B cell (primary cell): Measurements from ENCODE around the gene RNF187. TPM values are rescaled to one million over a fixed set of nuclear protein-coding genes. Genes with fewer than 3 reads are reported as not detected.

Experiments used
- ATAC-seq: fragments of 200-7000 bp; cut with Tn5 transposase; one replicate; pipeline ENCODE4 v1.10.0; 2021; ENCODE audit warnings: low read depth, mild to moderate bottlenecking, moderate number of reproducible peaks, moderate library complexity
- CTCF ChIA-PET: fragments of 350-600 bp; sonication (Branson Sonifier 250); formaldehyde crosslinking; loops from one replicate; lab custom pipeline; 2021; ENCODE audit warnings: antibody characterized with exemption, inconsistent platforms; lab: Charles Lee
- POLR2A ChIA-PET: fragments of 350-600 bp; sonication (Branson Sonifier 250); formaldehyde crosslinking; loops from one replicate; lab custom pipeline; 2021; ENCODE audit warnings: antibody characterized with exemption; lab: Charles Lee
- DNase-seq: peaks from one replicate; pipeline ENCODE4 v3.0.0; 2013
- H2AFZ ChIP-seq: 2 replicates; pipeline ENCODE4 v1.6.1; 2012; ENCODE audit warnings: mild to moderate bottlenecking, low read depth, low read length; ENCODE audit not compliant: insufficient read depth, poor library complexity, severe bottlenecking
- H3K27ac ChIP-seq, 2 donors: 1 replicate in 1 of 2; 2 replicates in 1 of 2; pipeline ENCODE4 v1.5.1; 2012 to 2013; ENCODE audit warnings: low read length in 2 of 2, mild to moderate bottlenecking in 2 of 2, moderate library complexity in 1 of 2
- H3K27me3 ChIP-seq, 4 experiments: fragments of 200-600 bp in 1 of 4; sonication (generic) in 1 of 4; replicated peaks in 1 of 4; 1 replicate in 2 of 4; 2 replicates in 2 of 4; pipeline versions ENCODE4 v1.6.1 to v1.7.0; 2013 to 2016; ENCODE audit warnings: low read length in 3 of 4, mild to moderate bottlenecking in 2 of 4, mixed read lengths in 1 of 4, moderate library complexity in 1 of 4; ENCODE audit not compliant: insufficient read depth in 4 of 4, control insufficient read depth in 3 of 4; ENCODE audit errors: control extremely low read depth in 1 of 4
- H3K36me3 ChIP-seq, 2 experiments: replicated peaks in 1 of 2; 1 replicate in 1 of 2; 2 replicates in 1 of 2; pipeline versions ENCODE4 v1.6.1 to v1.7.1; 2013; ENCODE audit warnings: low read length in 1 of 2; ENCODE audit not compliant: insufficient read depth in 2 of 2, control insufficient read depth in 1 of 2; ENCODE audit errors: control extremely low read depth in 1 of 2, extremely low read depth in 1 of 2
- H3K4me1 ChIP-seq, 2 donors: fragments of 200-600 bp in 1 of 2; sonication (generic) in 1 of 2; 1 replicate in 1 of 2; 2 replicates in 1 of 2; pipeline versions ENCODE4 v1.5.1 to v1.6.1; 2013 to 2017; ENCODE audit warnings: low read length in 2 of 2; ENCODE audit not compliant: control insufficient read depth in 2 of 2, insufficient read depth in 2 of 2
- H3K4me2 ChIP-seq: replicated peaks from 2 replicates; pipeline ENCODE3; 2012; ENCODE audit warnings: mild to moderate bottlenecking, low read depth, low read length; ENCODE audit not compliant: poor library complexity, severe bottlenecking
- H3K4me3 ChIP-seq, 5 experiments: fragments of 200-600 bp in 1 of 5; sonication (generic) in 1 of 5; 1 replicate in 3 of 5; 2 replicates in 2 of 5; pipeline versions ENCODE4 v1.5.1 to v1.7.0; 2011 to 2016; ENCODE audit warnings: low read length in 4 of 5, mild to moderate bottlenecking in 4 of 5, low read depth in 2 of 5, control low read depth in 1 of 5, moderate library complexity in 1 of 5; ENCODE audit not compliant: insufficient read depth in 1 of 5; ENCODE audit errors: control extremely low read depth in 1 of 5, extremely low read depth in 1 of 5
- H3K79me2 ChIP-seq: fragments of 200-600 bp; sonication (generic); one replicate; pipeline ENCODE4 v1.6.0; 2016; ENCODE audit warnings: low read length; ENCODE audit not compliant: control insufficient read depth, insufficient read depth
- H3K9ac ChIP-seq: fragments of 200-600 bp; sonication (generic); 2 replicates; pipeline ENCODE4 v1.6.1; 2017; ENCODE audit warnings: mild to moderate bottlenecking, low read length, moderate library complexity
- H3K9me3 ChIP-seq, 3 donors: one replicate each; pipeline versions ENCODE4 v1.6.1 to v1.7.1; 2013; ENCODE audit warnings: low read length in 2 of 3; ENCODE audit not compliant: control insufficient read depth in 2 of 3, insufficient read depth in 1 of 3; ENCODE audit errors: control extremely low read depth in 1 of 3
- H4K20me1 ChIP-seq: 2 replicates; pipeline ENCODE4 v1.6.0; 2012; ENCODE audit warnings: mild to moderate bottlenecking, low read length; ENCODE audit not compliant: insufficient read depth, control insufficient read depth, poor library complexity, severe bottlenecking
- H3K27ac Mint-ChIP-seq: one replicate; pipeline ENCODE4 v1.8.0; 2021; ENCODE audit warnings: mixed read lengths
- H3K27me3 Mint-ChIP-seq: one replicate; pipeline ENCODE4 v1.8.0; 2021; ENCODE audit warnings: mixed read lengths
- H3K4me1 Mint-ChIP-seq: one replicate; pipeline ENCODE4 v1.8.0; 2021; ENCODE audit warnings: mixed read lengths
- H3K4me3 Mint-ChIP-seq: one replicate; pipeline ENCODE4 v1.8.0; 2021; ENCODE audit warnings: mixed read lengths
- H3K9me3 Mint-ChIP-seq: one replicate; pipeline ENCODE4 v1.8.0; 2022; ENCODE audit warnings: mixed read lengths; ENCODE audit not compliant: insufficient read depth
- CTCF ChIP-seq: fragments of 200-600 bp; IDR thresholded peaks from one replicate; pipeline ENCODE4 v1.8.0; 2022; ENCODE audit warnings: antibody characterized with exemption, mild to moderate bottlenecking
- EZH2 ChIP-seq: IDR thresholded peaks from 2 replicates; pipeline ENCODE4 v1.6.1; 2012; ENCODE audit warnings: borderline replicate concordance, low read depth, mild to moderate bottlenecking, moderate library complexity, low read length; ENCODE audit not compliant: insufficient read depth, poor library complexity, severe bottlenecking
- WGBS: methylation state at CpG from one replicate; pipeline ENCODE4 v1.1.5; 2013; ENCODE audit warnings: missing lambda C conversion rate; ENCODE audit not compliant: insufficient coverage; 5-methylcytosine and 5-hydroxymethylcytosine counted together
- intact Hi-C: fragments of 100-400 bp; cut with micrococcal nuclease; formaldehyde crosslinking; loops from one replicate; pipeline ENCODE4 v1.10.0; 2022
- polyA plus RNA-seq: library from polyadenylated mRNA; depleted of rRNA; stranded (reverse); fragments of >200 nt; gene quantifications from 2 replicates; pipeline ENCODE4 v1.2.3, GENCODE V29; 2012
- total RNA-seq, 2 donors: library from RNA; stranded (reverse); fragments of 120-200 nt in 1 of 2; gene quantifications; 1 replicate in 1 of 2; 2 replicates in 1 of 2; pipeline versions ENCODE4 v1.2.3 to v1.2.4, GENCODE V29; 2013 to 2022

RNF187 gene
- total and polyA plus RNA-seq, 2 donors (not counting 1 experiment from before 2014, with no cell fraction given), result 25.5 to 67.3 TPM

GRCh38 chr1:228515200-228515834 is 28.1 kb downstream of the RNF187 start:
- ChIA-PET POLR2A (no interaction called here), CTCF (interaction anchor here (1.0 to 2.7 kb wide), 9 partner anchors 14 to 1034 kb away, joined by 3 to 29 read pairs (median 7); no protein-coding TSS in a partner anchor)
- no peak overlapping the region for H3K4me3 ChIP-seq
- no peak overlapping the region for H3K27ac ChIP-seq
- TF ChIP-seq CTCF, result peak; percentile 82
- no peak for TF ChIP-seq EZH2
- Mint-ChIP-seq H3K4me1 (no peaks in the 10 kb centered on the region), H3K27me3 (peaks cover 38% of the 10 kb centered on the region), H3K27ac (no peak overlapping the region), H3K9me3 (no peaks in the 10 kb centered on the region), H3K4me3 (no peak overlapping the region)
- H3K36me3 ChIP-seq, result no peaks in the 10 kb centered on the region
- H4K20me1 ChIP-seq, result no peaks in the 10 kb centered on the region
- no peak overlapping the region for H2AFZ ChIP-seq
- intact Hi-C loops, result loop anchor here (1.0 to 5.0 kb wide), 5 partner anchors 15 to 1033 kb away; no protein-coding TSS in a partner anchor
- H3K79me2 ChIP-seq, result no peaks in the 10 kb centered on the region
- ATAC-seq, result peak; percentile 28
- peaks cover 0 to 17% (median 4%) of the 10 kb centered on the region in 4 experiments for H3K27me3 ChIP-seq
- no peak overlapping the region for H3K4me2 ChIP-seq
- no peak overlapping the region for H3K9ac ChIP-seq
- H3K4me1 ChIP-seq, result no peaks in the 10 kb centered on the region
- H3K9me3 ChIP-seq, result no peaks in the 10 kb centered on the region
- DNase-seq, result peak; percentile 64
- WGBS, result no CpG with 5 or more reads among the region's 2 CpGs

GRCh38 chr1:228517655-228518054 is 30.5 kb downstream of the RNF187 start:
- ChIA-PET POLR2A (no interaction called here), CTCF (interaction anchor here (0.7 kb wide), 1 partner anchor 757 kb away, joined by 3 read pairs; no protein-coding TSS in a partner anchor)
- Histone ChIP-seq H3K79me2 (no peaks in the 10 kb centered on the region), H3K4me3 (no peak overlapping the region), H3K9ac (no peak overlapping the region), H3K4me1 (no peaks in the 10 kb centered on the region), H3K27me3 (peaks cover 0 to 17% (median 4%) of the 10 kb centered on the region in 4 experiments), H3K9me3 (no peaks in the 10 kb centered on the region), H3K27ac (no peak overlapping the region), H3K4me2 (no peak overlapping the region), H2AFZ (no peak overlapping the region), H3K36me3 (no peaks in the 10 kb centered on the region), H4K20me1 (no peaks in the 10 kb centered on the region)
- TF ChIP-seq CTCF, result no peak
- DNase-seq (no peak), ATAC-seq (no peak)
- no peak overlapping the region for H3K4me3 Mint-ChIP-seq
- H3K27ac Mint-ChIP-seq, result no peak overlapping the region
- WGBS, result 100% methylated on average over 1 of the region's 2 CpGs
- no peaks in the 10 kb centered on the region for H3K4me1 Mint-ChIP-seq
- no peaks in the 10 kb centered on the region for H3K9me3 Mint-ChIP-seq
- intact Hi-C loops, result loop anchor here (5.0 kb wide), 1 partner anchor 1035 kb away; no protein-coding TSS in a partner anchor
- H3K27me3 Mint-ChIP-seq, result peaks cover 32% of the 10 kb centered on the region
